GM12878 (cell line): ENCODE results near the gene DNMT1. TPM values are rescaled to one million over a fixed set of nuclear protein-coding genes. Genes with fewer than 3 reads are reported as not detected.
A peak's percentile ranks its signal among the peaks of the same experiment; 100 is the strongest.

Experiments
- EGR1 ChIP-seq, 2 experiments: IDR thresholded peaks; 1 replicate in 1 of 2; 2 replicates in 1 of 2; pipeline ENCODE4 v1.6.1; 2011 to 2012; ENCODE audit warnings: low read depth in 2 of 2, low read length in 2 of 2, borderline replicate concordance in 1 of 2, mild to moderate bottlenecking in 1 of 2, moderate library complexity in 1 of 2
- JUND ChIP-seq: IDR thresholded peaks from 2 replicates; pipeline ENCODE4 v1.6.1; 2012; ENCODE audit warnings: low read depth, mild to moderate bottlenecking, low read length, improper control_type of control experiment, moderate library complexity
- MAX ChIP-seq: IDR thresholded peaks from 2 replicates; pipeline ENCODE4 v1.6.1; 2012; ENCODE audit warnings: low read depth, low read length, improper control_type of control experiment
- PBX3 ChIP-seq: IDR thresholded peaks from 2 replicates; pipeline ENCODE4 v1.6.1; 2011; ENCODE audit warnings: mild to moderate bottlenecking, low read depth, low read length, moderate library complexity; ENCODE audit not compliant: insufficient replicate concordance
- POLR2A ChIP-seq: IDR thresholded peaks from 2 replicates; pipeline ENCODE4 v1.6.1; 2011; ENCODE audit warnings: low read depth, mild to moderate bottlenecking, low read length
- SMAD5 ChIP-seq: IDR thresholded peaks from 2 replicates; pipeline ENCODE4 v1.6.1; 2016; ENCODE audit warnings: antibody characterized with exemption, low read depth
- ZBTB40 ChIP-seq: fragments of 450-650 bp; IDR thresholded peaks from 2 replicates; pipeline ENCODE4 v1.6.1; 2016; ENCODE audit warnings: mild to moderate bottlenecking, moderate library complexity, borderline replicate concordance
- polyA plus RNA-seq, 11 experiments: library from polyadenylated mRNA; depleted of rRNA in 4 of 11; unstranded in 6 of 11; stranded (reverse) in 5 of 11; fragments of >200 nt; fragmentation: Nextera tagmentation in 4 of 11; fragmentation: Illumina TruSeq in 1 of 11; extraction: Ambion mirVana in 4 of 11; extraction: Trizol in 1 of 11; gene quantifications; 1 replicate in 1 of 11; 2 replicates in 10 of 11; pipeline versions ENCODE4 v1.2.1 to v1.2.3, GENCODE V29; 2011 to 2016; ENCODE audit warnings: inconsistent platforms in 2 of 11, missing spikeins in 2 of 11, low read depth in 1 of 11
- total RNA-seq, 4 experiments: library from RNA; depleted of rRNA in 3 of 4; stranded (reverse); fragments of >200 nt in 3 of 4; fragmentation: Illumina TruSeq in 1 of 4; extraction: Trizol in 1 of 4; gene quantifications; 2 replicates each; pipeline versions ENCODE4 v1.2.1 to v1.2.3, GENCODE V29; 2013 to 2021

Gene DNMT1
- total and polyA plus RNA-seq, 10 of the 15 experiments (the other 5 are each of a cell fraction or from before 2014, with no cell fraction given) = 70.0 to 290 (median 133) TPM

GRCh38 chr19:10088949-10089554, 105.7 kb downstream of the DNMT1 start (continued):
- TF ChIP-seq ZBTB40 = no peak
- peak; percentile 34; the same call in 1 of the 2 replicates for TF ChIP-seq SMAD5
- no peak for TF ChIP-seq JUND
- TF ChIP-seq MAX = no peak
- peak; percentile 59 for TF ChIP-seq POLR2A
- no peak for TF ChIP-seq EGR1 (IDR thresholded peaks at IDR 0.05; ENCODE audit: borderline replicate concordance in 1 of 2, low read depth in 2 of 2, low read length in 2 of 2)
- no peak for TF ChIP-seq PBX3
